GM12801 (cell line): ENCODE results near the gene SCPEP1.

ENCODE experiments used
- CTCF ChIP-seq: IDR thresholded peaks from one replicate; pipeline ENCODE4 v1.5.1; 2011; ENCODE audit warnings: control low read depth; ENCODE audit not compliant: insufficient read length; ENCODE audit errors: extremely low read depth

SCPEP1 gene

GRCh38 chr17:57025876-57026275 lies 47.9 kb downstream of the SCPEP1 start:
- TF ChIP-seq CTCF, result no peak

- TF ChIP-seq CTCF, result no peak
Measured at GRCh38 chr17:57027852-57028251, 49.9 kb downstream of the SCPEP1 start.

GRCh38 chr17:57032343-57032742 lies 54.4 kb downstream of the SCPEP1 start:
- TF ChIP-seq CTCF, result no peak

GRCh38 chr17:57033296-57033695 lies 55.4 kb downstream of the SCPEP1 start:
- TF ChIP-seq CTCF, result no peak

- no peak for TF ChIP-seq CTCF
Measured at GRCh38 chr17:57034807-57035754, 57.1 kb downstream of the SCPEP1 start.

- TF ChIP-seq CTCF, result no peak
Measured at GRCh38 chr17:57035971-57036481, 58.1 kb downstream of the SCPEP1 start.

GRCh38 chr17:57037411-57037810 lies 59.5 kb downstream of the SCPEP1 start:
- TF ChIP-seq CTCF, result no peak
